ENCODE data around the gene SIRPB2. TPM values are rescaled to one million over a fixed set of nuclear protein-coding genes. Genes with fewer than 3 reads are reported as not detected.

The SIRPB2 gene
- total and polyA plus RNA-seq, 2 of the 8 experiments (the other 6 are each of a cell fraction or from before 2014, with no cell fraction given) = 0.28 TPM; not detected in 1

GRCh38 chr20:1471242-1471641 is 20.0 kb downstream of the SIRPB2 start (continued):
- TF ChIP-seq BRCA1 (IDR thresholded peaks at IDR 0.05; ENCODE audit: low read depth, low read length) = no peak

All from H1 (cell line).